Measurements from ENCODE around the gene DAB1.

DNA sequence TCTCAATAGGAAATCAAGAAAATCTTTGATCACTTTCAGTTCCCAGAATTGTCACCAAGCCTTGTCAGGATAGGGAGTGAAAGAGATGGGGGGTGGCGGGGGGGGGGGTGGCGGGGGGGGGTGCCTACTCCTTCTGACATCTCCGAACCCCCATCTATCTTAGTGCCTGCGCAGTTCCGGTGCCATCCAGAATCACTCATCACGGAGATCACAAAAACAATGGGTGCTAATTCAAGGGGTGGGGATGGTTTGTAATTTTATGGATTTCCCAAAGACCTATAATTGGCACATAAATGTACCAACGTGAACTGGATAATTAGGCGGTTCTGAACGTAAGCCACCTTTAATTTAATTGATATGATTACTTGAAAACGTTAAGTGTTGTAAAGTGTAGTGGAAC lies 2.1 kb downstream of the DAB1 start:
- TF ChIP-seq, protein P1, sequence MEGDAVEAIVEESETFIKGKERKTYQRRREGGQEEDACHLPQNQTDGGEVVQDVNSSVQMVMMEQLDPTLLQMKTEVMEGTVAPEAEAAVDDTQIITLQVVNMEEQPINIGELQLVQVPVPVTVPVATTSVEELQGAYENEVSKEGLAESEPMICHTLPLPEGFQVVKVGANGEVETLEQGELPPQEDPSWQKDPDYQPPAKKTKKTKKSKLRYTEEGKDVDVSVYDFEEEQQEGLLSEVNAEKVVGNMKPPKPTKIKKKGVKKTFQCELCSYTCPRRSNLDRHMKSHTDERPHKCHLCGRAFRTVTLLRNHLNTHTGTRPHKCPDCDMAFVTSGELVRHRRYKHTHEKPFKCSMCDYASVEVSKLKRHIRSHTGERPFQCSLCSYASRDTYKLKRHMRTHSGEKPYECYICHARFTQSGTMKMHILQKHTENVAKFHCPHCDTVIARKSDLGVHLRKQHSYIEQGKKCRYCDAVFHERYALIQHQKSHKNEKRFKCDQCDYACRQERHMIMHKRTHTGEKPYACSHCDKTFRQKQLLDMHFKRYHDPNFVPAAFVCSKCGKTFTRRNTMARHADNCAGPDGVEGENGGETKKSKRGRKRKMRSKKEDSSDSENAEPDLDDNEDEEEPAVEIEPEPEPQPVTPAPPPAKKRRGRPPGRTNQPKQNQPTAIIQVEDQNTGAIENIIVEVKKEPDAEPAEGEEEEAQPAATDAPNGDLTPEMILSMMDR (IDR thresholded peaks at IDR 0.05; ENCODE audit: poor library complexity, severe bottlenecking), result no peak
- TF ChIP-seq EP300 (conservative IDR thresholded peaks at IDR 0.05; ENCODE audit: poor library complexity, severe bottlenecking), result no peak
- TF ChIP-seq EZH2 (IDR thresholded peaks at IDR 0.05; ENCODE audit: borderline replicate concordance, insufficient read depth, low read length, poor library complexity, severe bottlenecking), result no peak
- TF ChIP-seq RAD21 (conservative IDR thresholded peaks at IDR 0.05), result no peak
- TF ChIP-seq, protein P2, sequence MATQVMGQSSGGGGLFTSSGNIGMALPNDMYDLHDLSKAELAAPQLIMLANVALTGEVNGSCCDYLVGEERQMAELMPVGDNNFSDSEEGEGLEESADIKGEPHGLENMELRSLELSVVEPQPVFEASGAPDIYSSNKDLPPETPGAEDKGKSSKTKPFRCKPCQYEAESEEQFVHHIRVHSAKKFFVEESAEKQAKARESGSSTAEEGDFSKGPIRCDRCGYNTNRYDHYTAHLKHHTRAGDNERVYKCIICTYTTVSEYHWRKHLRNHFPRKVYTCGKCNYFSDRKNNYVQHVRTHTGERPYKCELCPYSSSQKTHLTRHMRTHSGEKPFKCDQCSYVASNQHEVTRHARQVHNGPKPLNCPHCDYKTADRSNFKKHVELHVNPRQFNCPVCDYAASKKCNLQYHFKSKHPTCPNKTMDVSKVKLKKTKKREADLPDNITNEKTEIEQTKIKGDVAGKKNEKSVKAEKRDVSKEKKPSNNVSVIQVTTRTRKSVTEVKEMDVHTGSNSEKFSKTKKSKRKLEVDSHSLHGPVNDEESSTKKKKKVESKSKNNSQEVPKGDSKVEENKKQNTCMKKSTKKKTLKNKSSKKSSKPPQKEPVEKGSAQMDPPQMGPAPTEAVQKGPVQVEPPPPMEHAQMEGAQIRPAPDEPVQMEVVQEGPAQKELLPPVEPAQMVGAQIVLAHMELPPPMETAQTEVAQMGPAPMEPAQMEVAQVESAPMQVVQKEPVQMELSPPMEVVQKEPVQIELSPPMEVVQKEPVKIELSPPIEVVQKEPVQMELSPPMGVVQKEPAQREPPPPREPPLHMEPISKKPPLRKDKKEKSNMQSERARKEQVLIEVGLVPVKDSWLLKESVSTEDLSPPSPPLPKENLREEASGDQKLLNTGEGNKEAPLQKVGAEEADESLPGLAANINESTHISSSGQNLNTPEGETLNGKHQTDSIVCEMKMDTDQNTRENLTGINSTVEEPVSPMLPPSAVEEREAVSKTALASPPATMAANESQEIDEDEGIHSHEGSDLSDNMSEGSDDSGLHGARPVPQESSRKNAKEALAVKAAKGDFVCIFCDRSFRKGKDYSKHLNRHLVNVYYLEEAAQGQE (IDR thresholded peaks at IDR 0.05; ENCODE audit: borderline replicate concordance), result no peak

All from neural cell (in vitro differentiated cells).